Heart right ventricle (tissue), 16 donors: Measurements from ENCODE around the gene JCAD. TPM values are rescaled to one million over a fixed set of nuclear protein-coding genes. Genes with fewer than 3 reads are reported as not detected.

Experiments
- ATAC-seq, 8 donors: fragments of 200-7000 bp; cut with Tn5 transposase; one replicate each; pipeline ENCODE4 v1.9.1; 2020; ENCODE audit warnings: mild to moderate bottlenecking in 8 of 8, moderate library complexity in 8 of 8, moderate number of reproducible peaks in 1 of 8
- DNase-seq, 2 donors: peaks; one replicate each; pipeline ENCODE4 v3.0.0-alpha.2; 2020
- H3K27ac ChIP-seq, 10 donors: fragments of 200-600 bp; sonication (generic) in 2 of 10; one replicate each; pipeline versions ENCODE4 v1.5.0 to v1.8.0; 2020 to 2022; ENCODE audit warnings: mild to moderate bottlenecking in 3 of 10
- H3K27me3 ChIP-seq, 7 donors: fragments of 200-600 bp; one replicate each; pipeline ENCODE4 v1.8.0; 2021 to 2022; ENCODE audit warnings: mild to moderate bottlenecking in 2 of 7
- H3K36me3 ChIP-seq, 9 donors: fragments of 200-600 bp; sonication (generic) in 1 of 9; one replicate each; pipeline versions ENCODE4 v1.5.0 to v1.8.0; 2020 to 2022; ENCODE audit warnings: mild to moderate bottlenecking in 2 of 9
- H3K4me1 ChIP-seq, 9 donors: fragments of 200-600 bp; sonication (generic) in 1 of 9; one replicate each; pipeline versions ENCODE4 v1.5.0 to v1.8.0; 2020 to 2022; ENCODE audit warnings: mild to moderate bottlenecking in 4 of 9
- H3K4me3 ChIP-seq, 10 donors: fragments of 200-600 bp; sonication (generic) in 2 of 10; one replicate each; pipeline versions ENCODE4 v1.5.0 to v1.8.0; 2020 to 2022; ENCODE audit warnings: mild to moderate bottlenecking in 7 of 10, moderate library complexity in 2 of 10
- H3K9me3 ChIP-seq, 11 donors: fragments of 200-600 bp in 10 of 11; sonication (generic) in 2 of 11; one replicate each; pipeline versions ENCODE4 v1.5.0 to v1.8.0; 2013 to 2022; ENCODE audit warnings: mild to moderate bottlenecking in 2 of 11, control low read depth in 1 of 11, moderate library complexity in 1 of 11
- WGBS, 2 donors: extraction: QIAGEN DNeasy Blood & Tissue Kit; methylation state at CpG; one replicate each; pipeline ENCODE4 v1.1.7; 2013; ENCODE audit warnings: inconsistent platforms in 1 of 2; 5-methylcytosine and 5-hydroxymethylcytosine counted together
- intact Hi-C, 10 donors: fragments of 100-400 bp; cut with DNase I; formaldehyde crosslinking; loops; one replicate each; pipeline versions ENCODE4 v1.11.1 to v1.14.2; 2022
- polyA plus RNA-seq, 2 donors: library from polyadenylated mRNA; stranded (reverse); fragments of 200-250 nt; gene quantifications; one replicate each; pipeline ENCODE4 v1.2.3, GENCODE V29; 2013
- total RNA-seq, 10 donors: library from RNA; stranded (reverse); fragmentation: NEBNext Ultra II Directional in 3 of 10; extraction: Animal tissue kit (Norgen Biotek cat#: 25700) in 3 of 10; gene quantifications; one replicate each; pipeline versions ENCODE4 v1.2.1 to v1.2.4, GENCODE V29; 2021 to 2023
- TF ChIP-seq, protein P1 (sequence below), 9 donors: fragments of 200-600 bp; sonication (generic) in 2 of 9; IDR thresholded peaks; one replicate each; pipeline versions ENCODE4 v1.5.0 to v1.8.0; 2021 to 2022; ENCODE audit warnings: antibody characterized with exemption in 9 of 9, mild to moderate bottlenecking in 5 of 9, moderate library complexity in 1 of 9
- donor health status: Arrhythmogenic right ventricular cardiomyopathy.
- donor health status: ischemic (EF 13 %, LVEDD 7.1; RV severe dilation, severe dysfunction).
- donor health status: healthy with polysubstance abuse.
- donor health status: DM: no; HTN: yes; CAD: no.
- donor health status: DM: no; HTN: no; CAD: no.
- donor health status: ischemic (EF 25% LVEDD 6.9; RV normal size, moderate dysfunction).
- donor health status: ischemic (EF 25% LVEDD 5.7; RV mildly dilated, moderate dysfunction).
- donor health status: healthy.
- donor health status: DM: yes; HTN: yes; CAD: no.
- donor health status: Ischemic cardiomyopathy.
- donor health status: ischemic (EF 35%, LVEDD 5.7; RV mildly dilated, moderate dysfunction).
- donor health status: nonischemic (EF 11% LVEDD 7.7; RV severe dilation, severe dysfunction).
- donor health status: DM: yes; HTN: yes; CAD: no.
- donor health status: PGD.
- donor health status: ischemic (EF 29% LVEDD 5.4; RV normal size, mild dysfunction).
- donor health status: nonischemic (EF 23%, LVEDD 6.1; RV moderate dilation, normal function).

The JCAD gene
- total and polyA plus RNA-seq, 12 donors = 7.7 to 39.8 (median 19.7) TPM

DNA sequence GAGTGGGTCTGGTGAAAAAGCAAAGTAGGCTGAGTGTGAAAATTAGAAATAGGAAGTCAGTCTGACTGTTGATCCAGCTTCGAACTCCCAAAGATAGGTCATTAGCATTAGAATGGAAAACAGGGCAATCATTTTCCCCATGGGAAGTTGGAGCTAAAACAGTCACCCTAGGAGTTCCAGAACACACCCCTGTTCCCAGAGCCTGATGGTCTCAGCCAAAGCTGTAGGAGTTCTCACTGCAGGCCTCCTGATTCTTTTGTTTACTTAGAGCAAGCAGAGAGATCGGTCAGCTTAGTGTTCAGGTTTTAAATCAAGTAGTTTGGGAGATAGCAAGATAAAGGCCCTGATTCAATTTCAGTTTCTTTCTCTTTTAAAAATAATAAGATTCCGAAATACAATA, 28.8 kb upstream of the JCAD start:
- ATAC-seq = no peak
- no peaks in the 10 kb centered on the region for H3K9me3 ChIP-seq
- H3K4me1 ChIP-seq = no peaks in the 10 kb centered on the region
- no peak overlapping the region for H3K4me3 ChIP-seq
- H3K27ac ChIP-seq = no peak overlapping the region
- 61 to 64% methylated on average over 3 of the region's 3 CpGs for WGBS, 2 donors
- DNase-seq = no peak
- intact Hi-C loops = no loop called here
- TF ChIP-seq, protein P1, sequence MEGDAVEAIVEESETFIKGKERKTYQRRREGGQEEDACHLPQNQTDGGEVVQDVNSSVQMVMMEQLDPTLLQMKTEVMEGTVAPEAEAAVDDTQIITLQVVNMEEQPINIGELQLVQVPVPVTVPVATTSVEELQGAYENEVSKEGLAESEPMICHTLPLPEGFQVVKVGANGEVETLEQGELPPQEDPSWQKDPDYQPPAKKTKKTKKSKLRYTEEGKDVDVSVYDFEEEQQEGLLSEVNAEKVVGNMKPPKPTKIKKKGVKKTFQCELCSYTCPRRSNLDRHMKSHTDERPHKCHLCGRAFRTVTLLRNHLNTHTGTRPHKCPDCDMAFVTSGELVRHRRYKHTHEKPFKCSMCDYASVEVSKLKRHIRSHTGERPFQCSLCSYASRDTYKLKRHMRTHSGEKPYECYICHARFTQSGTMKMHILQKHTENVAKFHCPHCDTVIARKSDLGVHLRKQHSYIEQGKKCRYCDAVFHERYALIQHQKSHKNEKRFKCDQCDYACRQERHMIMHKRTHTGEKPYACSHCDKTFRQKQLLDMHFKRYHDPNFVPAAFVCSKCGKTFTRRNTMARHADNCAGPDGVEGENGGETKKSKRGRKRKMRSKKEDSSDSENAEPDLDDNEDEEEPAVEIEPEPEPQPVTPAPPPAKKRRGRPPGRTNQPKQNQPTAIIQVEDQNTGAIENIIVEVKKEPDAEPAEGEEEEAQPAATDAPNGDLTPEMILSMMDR (IDR thresholded peaks at IDR 0.05) = no peak
- H3K27me3 ChIP-seq = peaks cover 0 to 3% (median 0%) of the 10 kb centered on the region in 7 donors
- H3K36me3 ChIP-seq = no peaks in the 10 kb centered on the region

DNA sequence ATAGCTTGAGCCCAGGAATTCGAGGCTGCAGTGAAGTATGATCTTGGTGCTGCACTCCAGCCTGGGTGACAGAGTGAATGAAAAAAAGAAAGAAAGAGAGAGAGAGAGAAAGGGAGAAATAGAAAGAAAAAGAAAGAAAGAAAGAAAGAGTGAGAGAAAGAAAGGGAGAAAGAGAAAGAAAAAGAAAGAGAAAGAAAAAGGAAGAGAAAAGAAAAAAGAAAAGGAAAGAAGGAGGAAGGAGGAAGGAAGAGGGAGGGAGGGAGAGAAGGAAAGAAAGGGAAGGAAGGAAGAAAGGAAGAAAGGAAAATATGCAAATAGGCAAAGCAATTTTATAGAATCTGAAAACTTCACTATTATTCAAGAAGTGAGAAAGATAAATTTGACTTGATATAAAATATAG, 24.5 kb upstream of the JCAD start:
- Histone ChIP-seq H3K27ac (no peak overlapping the region), H3K36me3 (no peaks in the 10 kb centered on the region), H3K4me1 (no peaks in the 10 kb centered on the region), H3K9me3 (no peaks in the 10 kb centered on the region), H3K27me3 (peaks cover 0 to 8% (median 3%) of the 10 kb centered on the region in 7 donors), H3K4me3 (no peak overlapping the region)
- ATAC-seq = no peak
- intact Hi-C loops = no loop called here
- TF ChIP-seq, protein P1 (IDR thresholded peaks at IDR 0.05) = no peak
- 84 to 98% methylated on average over 1 of the region's 1 CpG for WGBS, 2 donors
- DNase-seq = no peak

DNA sequence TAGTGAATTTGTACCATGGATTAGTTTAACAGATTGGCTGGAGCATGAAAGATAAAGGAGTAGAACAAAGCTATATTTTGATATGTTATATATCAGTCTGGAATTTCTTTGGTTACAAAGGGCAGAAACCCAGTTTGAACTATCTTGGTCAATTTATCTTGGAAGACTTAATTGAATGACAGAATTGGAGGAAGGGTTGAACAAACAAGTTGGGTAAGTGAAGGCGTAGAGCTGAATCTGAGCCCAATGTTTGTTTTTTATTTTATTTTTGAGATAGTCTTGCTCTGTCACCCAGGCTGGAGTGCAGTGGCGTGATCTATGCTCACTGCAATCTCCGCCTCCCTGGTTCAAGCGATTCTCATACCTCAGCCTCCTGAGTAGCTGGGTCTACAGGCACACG, 21.8 kb upstream of the JCAD start:
- Histone ChIP-seq H3K9me3 (no peaks in the 10 kb centered on the region), H3K4me1 (no peaks in the 10 kb centered on the region), H3K27ac (no peak overlapping the region), H3K4me3 (no peak overlapping the region), H3K27me3 (peaks cover 0 to 8% (median under 1%) of the 10 kb centered on the region in 7 donors), H3K36me3 (no peaks in the 10 kb centered on the region)
- 98 to 99% methylated on average over 5 of the region's 5 CpGs for WGBS, 2 donors
- intact Hi-C loops = no loop called here
- TF ChIP-seq, protein P1 (IDR thresholded peaks at IDR 0.05) = no peak
- ATAC-seq (no peak), DNase-seq (no peak)

DNA sequence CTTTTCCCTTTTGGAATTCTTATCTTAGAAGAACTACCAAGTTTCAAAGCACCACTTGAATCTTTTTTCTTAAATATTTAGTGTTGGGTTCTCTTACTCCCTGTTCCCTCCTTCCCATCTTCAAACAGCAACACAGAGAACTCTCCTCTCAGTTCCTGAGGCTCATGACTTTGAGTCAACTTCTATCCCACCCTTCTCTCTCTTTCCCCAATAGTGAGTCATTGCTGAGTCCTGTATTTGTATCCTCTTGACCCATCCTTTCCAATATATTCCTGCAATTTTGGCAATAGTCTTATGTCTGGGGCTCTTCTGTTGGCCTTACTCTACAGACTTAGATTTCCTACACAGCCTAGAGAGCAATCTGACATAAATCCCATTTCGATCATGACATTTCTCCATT, 20.8 kb upstream of the JCAD start:
- DNase-seq = no peak
- WGBS, 2 donors = 97 to 98% methylated on average over 1 of the region's 1 CpG
- Histone ChIP-seq H3K4me3 (no peak overlapping the region), H3K27me3 (peaks cover 0 to 6% (median 0%) of the 10 kb centered on the region in 7 donors), H3K27ac (no peak overlapping the region), H3K4me1 (no peaks in the 10 kb centered on the region), H3K36me3 (no peaks in the 10 kb centered on the region), H3K9me3 (no peaks in the 10 kb centered on the region)
- TF ChIP-seq, protein P1 (IDR thresholded peaks at IDR 0.05) = no peak
- intact Hi-C loops = no loop called here
- ATAC-seq = no peak
